HCT116 (cell line): ENCODE measurements around the gene GALNT2. TPM values are rescaled to one million over a fixed set of nuclear protein-coding genes. Genes with fewer than 3 reads are reported as not detected.

ENCODE experiments used
- ATAC-seq: fragments of 200-7000 bp; cut with Tn5 transposase; 2 replicates; pipeline ENCODE4 v1.9.1; 2020; ENCODE audit warnings: mild to moderate bottlenecking, moderate library complexity
- BruUV-seq: library from RNA; stranded (reverse); fragments of 400-500 nt; replicated peaks from 2 replicates; lab custom pipeline; 2021; lab: Mats Ljungman, UMichigan
- CTCF ChIA-PET: fragments of 300-600 bp; sonication (Branson Sonifier 250); formaldehyde crosslinking; loops from one replicate; lab custom pipeline; 2021; ENCODE audit warnings: antibody characterized with exemption; lab: Charles Lee
- POLR2A ChIA-PET: fragments of 300-600, 350-600 bp; sonication (Branson Sonifier 250); formaldehyde crosslinking; loops from one replicate; lab custom pipeline; 2021; ENCODE audit warnings: antibody characterized with exemption; lab: Charles Lee
- RAD21 ChIA-PET, 2 experiments: fragments of 300-600 bp; sonication (Branson Sonifier 250); formaldehyde crosslinking; loops; one replicate each; lab custom pipeline; 2023; ENCODE audit warnings: low total read pairs in 2 of 2; ENCODE audit not compliant: uncharacterized antibody in 2 of 2, unreplicated experiment in 2 of 2, low non-redundant PET in 1 of 2; lab: Charles Lee
- DNase-seq: peaks from one replicate; pipeline ENCODE4 v3.0.0-alpha.2; 2010; ENCODE audit warnings: low read depth, low spot score
- H2AFZ ChIP-seq: fragments of 200-600 bp; shearing (Covaris generic), sonication (generic); 2 replicates; pipeline ENCODE4 v1.6.1; 2017; ENCODE audit warnings: low read depth, mixed run types, mixed read lengths, antibody characterized with exemption, low read length; ENCODE audit not compliant: poor library complexity, severe bottlenecking
- H3K27ac ChIP-seq: 2 replicates; pipeline ENCODE4 v1.5.1; 2012; ENCODE audit warnings: low read depth, low read length
- H3K27me3 ChIP-seq: fragments of 200-600 bp; sonication (generic); 2 replicates; pipeline ENCODE4 v1.6.1; 2016; ENCODE audit warnings: mixed run types, low read length, mixed read lengths; ENCODE audit not compliant: insufficient read depth
- H3K36me3 ChIP-seq, 2 experiments: fragments of 200-500 bp in 1 of 2; fragments of 200-600 bp in 1 of 2; sonication (Bioruptor generic) in 1 of 2; sonication (generic) in 1 of 2; 2 replicates each; pipeline versions ENCODE4 v1.5.1 to v1.6.1; 2014 to 2016; ENCODE audit warnings: low read length in 2 of 2, inconsistent platforms in 1 of 2, mixed read lengths in 1 of 2, mixed run types in 1 of 2; ENCODE audit not compliant: insufficient read depth in 2 of 2, control insufficient read depth in 1 of 2
- H3K4me1 ChIP-seq, 2 experiments: fragments of 200-600 bp in 1 of 2; sonication (generic) in 1 of 2; 2 replicates each; pipeline versions ENCODE4 v1.5.1 to v1.6.1; 2012 to 2017; ENCODE audit warnings: low read length in 2 of 2, inconsistent platforms in 1 of 2, mild to moderate bottlenecking in 1 of 2, mixed read lengths in 1 of 2, mixed run types in 1 of 2, moderate library complexity in 1 of 2; ENCODE audit not compliant: insufficient read depth in 2 of 2, control insufficient read depth in 1 of 2
- H3K4me2 ChIP-seq: fragments of 200-600 bp; sonication (generic); 2 replicates; pipeline ENCODE4 v1.6.1; 2017; ENCODE audit warnings: mixed run types, low read length, mixed read lengths
- H3K4me3 ChIP-seq, 2 experiments: fragments of 200-600 bp in 1 of 2; sonication (generic) in 1 of 2; replicated peaks in 1 of 2; 2 replicates each; pipeline ENCODE4 v1.5.1; 2011 to 2016; ENCODE audit warnings: low read length in 2 of 2, control low read depth in 1 of 2, low read depth in 1 of 2, mild to moderate bottlenecking in 1 of 2, mixed read lengths in 1 of 2, mixed run types in 1 of 2
- H3K79me2 ChIP-seq: fragments of 200-600 bp; sonication (generic); 2 replicates; pipeline ENCODE4 v1.6.1; 2017; ENCODE audit warnings: mild to moderate bottlenecking, mixed run types, low read length, moderate library complexity, mixed read lengths; ENCODE audit not compliant: insufficient read depth
- H3K9ac ChIP-seq: fragments of 200-600 bp; sonication (generic); 2 replicates; pipeline ENCODE4 v1.6.1; 2016; ENCODE audit warnings: low read length, mixed read lengths
- H3K9me2 ChIP-seq: fragments of 200-600 bp; sonication (generic), shearing (Covaris generic); 2 replicates; pipeline ENCODE4 v1.6.1; 2017; ENCODE audit warnings: mixed run types, mild to moderate bottlenecking, moderate library complexity; ENCODE audit not compliant: insufficient read depth
- H3K9me3 ChIP-seq, 2 experiments: fragments of 200-500 bp in 1 of 2; fragments of 200-600 bp in 1 of 2; sonication (Bioruptor generic) in 1 of 2; sonication (generic) in 1 of 2; 2 replicates each; pipeline ENCODE4 v1.6.1; 2014 to 2017; ENCODE audit warnings: low read length in 2 of 2, mixed read lengths in 2 of 2, inconsistent platforms in 1 of 2, low read depth in 1 of 2, mild to moderate bottlenecking in 1 of 2, mixed run types in 1 of 2, moderate library complexity in 1 of 2; ENCODE audit not compliant: control insufficient read depth in 1 of 2, insufficient read depth in 1 of 2
- H4K20me1 ChIP-seq: fragments of 200-600 bp; sonication (generic), shearing (Covaris generic); 2 replicates; pipeline ENCODE4 v1.6.1; 2017; ENCODE audit warnings: mixed run types, mild to moderate bottlenecking, moderate library complexity; ENCODE audit not compliant: insufficient read depth
- ATF3 ChIP-seq: IDR thresholded peaks from 2 replicates; pipeline ENCODE4 v1.6.1; 2012
- CTCF ChIP-seq, 3 experiments: fragments of 200-600 bp in 1 of 3; sonication (generic) in 1 of 3; IDR thresholded peaks in 2 of 3; conservative IDR thresholded peaks in 1 of 3; 2 replicates each; pipeline ENCODE4 v1.5.1; 2012 to 2017; ENCODE audit warnings: low read depth in 2 of 3, low read length in 2 of 3, antibody characterized with exemption in 1 of 3, borderline replicate concordance in 1 of 3, control low read depth in 1 of 3, mild to moderate bottlenecking in 1 of 3, mixed read lengths in 1 of 3, mixed run types in 1 of 3, moderate library complexity in 1 of 3; ENCODE audit not compliant: insufficient read depth in 1 of 3
- EGR1 ChIP-seq: IDR thresholded peaks from 2 replicates; pipeline ENCODE4 v1.6.1; 2012; ENCODE audit warnings: low read depth
- ELF1 ChIP-seq: IDR thresholded peaks from 2 replicates; pipeline ENCODE4 v1.6.1; 2012; ENCODE audit warnings: low read depth, borderline replicate concordance
- EZH2 ChIP-seq: fragments of 200-600 bp; sonication (generic); IDR thresholded peaks from 2 replicates; pipeline ENCODE4 v1.6.1; 2017; ENCODE audit warnings: antibody characterized with exemption, mixed run types
- EZH2phosphoT487 ChIP-seq: fragments of 200-600 bp; IDR thresholded peaks from 2 replicates; pipeline ENCODE4 v1.6.1; 2018; ENCODE audit warnings: antibody characterized with exemption, borderline replicate concordance
- FOSL1 ChIP-seq: IDR thresholded peaks from 2 replicates; pipeline ENCODE4 v1.6.1; 2012; ENCODE audit warnings: low read depth
- MAX ChIP-seq: IDR thresholded peaks from 2 replicates; pipeline ENCODE4 v1.6.1; 2012
- POLR2A ChIP-seq: IDR thresholded peaks from 2 replicates; pipeline ENCODE4 v1.7.0; 2011; ENCODE audit warnings: borderline replicate concordance; ENCODE audit not compliant: insufficient read depth, insufficient read length; ENCODE audit errors: extremely low read depth
- RAD21 ChIP-seq: IDR thresholded peaks from 2 replicates; pipeline ENCODE4 v1.6.1; 2012; ENCODE audit warnings: low read depth, mild to moderate bottlenecking
- REST ChIP-seq: IDR thresholded peaks from 2 replicates; pipeline ENCODE4 v1.6.1; 2012; ENCODE audit warnings: low read depth
- SIN3A ChIP-seq: IDR thresholded peaks from 2 replicates; pipeline ENCODE4 v1.6.1; 2012; ENCODE audit warnings: low read depth
- SP1 ChIP-seq: IDR thresholded peaks from 2 replicates; pipeline ENCODE4 v1.6.1; 2012; ENCODE audit warnings: low read depth
- SRF ChIP-seq: IDR thresholded peaks from 2 replicates; pipeline ENCODE4 v1.6.1; 2012; ENCODE audit warnings: low read depth
- ZBTB33 ChIP-seq: IDR thresholded peaks from 2 replicates; pipeline ENCODE4 v1.6.1; 2011; ENCODE audit warnings: mild to moderate bottlenecking, low read length, moderate library complexity; ENCODE audit not compliant: insufficient replicate concordance; ENCODE audit errors: extremely low read depth
- ZFX ChIP-seq: fragments of 450-650 bp; IDR thresholded peaks from 2 replicates; pipeline ENCODE4 v1.6.1; 2017
- intact Hi-C: fragments of 100-400 bp; cut with micrococcal nuclease; formaldehyde crosslinking; loops from 2 replicates; pipeline ENCODE4 v1.10.0; 2022
- total RNA-seq: library from RNA; stranded (reverse); gene quantifications from one replicate; pipeline ENCODE4 v1.2.1, GENCODE V29; 2021; ENCODE audit not compliant: unreplicated experiment

Gene GALNT2
- total RNA-seq, 1 experiment from 2014 or later, result 40.8 TPM

- CTCF ChIA-PET, result no interaction called here
- no TSS peak for BruUV-seq
- peaks cover 8% of the 10 kb centered on the region; the same call in 1 of the 2 replicates for H3K79me2 ChIP-seq
Measured at GRCh38 chr1:230148126-230148652, 81.2 kb downstream of the GALNT2 start.

More at GRCh38 chr1:230148126-230148652, 81.2 kb downstream of the GALNT2 start:
- H3K36me3 ChIP-seq, result no peaks in the 10 kb centered on the region
- no peaks in the 10 kb centered on the region for H4K20me1 ChIP-seq
- intact Hi-C loops, result no loop called here
- H2AFZ ChIP-seq, result no peak overlapping the region
- no peak overlapping the region for H3K9ac ChIP-seq
- ATAC-seq (no peak), DNase-seq (no peak)
- no peak overlapping the region for H3K4me2 ChIP-seq
- TF ChIP-seq CTCF (IDR thresholded peaks at IDR 0.05 in 2 of 3, conservative IDR thresholded peaks at IDR 0.05 in 1 of 3; ENCODE audit: borderline replicate concordance in 1 of 3, insufficient read depth in 1 of 3, low read depth in 2 of 3, low read length in 2 of 3) (no peak), ELF1 (no peak), MAX (no peak), FOSL1 (no peak), ZBTB33 (no peak), EZH2phosphoT487 (no peak), ZFX (no peak), ATF3 (no peak), POLR2A (no peak), SRF (no peak), RAD21 (no peak), EZH2 (no peak), SP1 (no peak), EGR1 (no peak), REST (no peak), SIN3A (no peak)
- no peaks in the 10 kb centered on the region for H3K9me3 ChIP-seq
- POLR2A ChIA-PET, result no interaction called here
- no peaks in the 10 kb centered on the region for H3K4me1 ChIP-seq
- RAD21 ChIA-PET, result no interaction called here
- no peaks in the 10 kb centered on the region for H3K27me3 ChIP-seq
- no peak overlapping the region for H3K27ac ChIP-seq
- no peaks in the 10 kb centered on the region for H3K9me2 ChIP-seq
- H3K4me3 ChIP-seq, result no peak overlapping the region
